Activated CD8-positive, alpha-beta memory T cell treated with anti-CD3 and anti-CD28 coated beads for 4 hours (primary cell): ENCODE measurements around the gene EEF2.
A peak's percentile ranks its signal among the peaks of the same experiment; 100 is the strongest.
"Not testable (repeated sequence)": the region's sequence is repeated elsewhere in the genome, so short reads cannot be mapped to it uniquely, and the experiment has no call there.

Experiments used
- DNase-seq, 2 donors: peaks; one replicate each; pipeline ENCODE4 v3.0.0-alpha.2; 2020; ENCODE audit warnings: low read depth in 2 of 2

Gene EEF2

GRCh38 chr19:4014541-4015491 is 29.6 kb upstream of the EEF2 start:
- DNase-seq: no peak

GRCh38 chr19:4013886-4014540 is 28.8 kb upstream of the EEF2 start:
- DNase-seq: no peak

- DNase-seq: no peak
Measured at GRCh38 chr19:4012975-4013634, 27.8 kb upstream of the EEF2 start.

- DNase-seq: no peak
Measured at GRCh38 chr19:4012092-4012974, 27.1 kb upstream of the EEF2 start.

GRCh38 chr19:4011430-4011829 is 26.2 kb upstream of the EEF2 start:
- not testable (repeated sequence) for DNase-seq

- DNase-seq: no peak
Measured at GRCh38 chr19:4010808-4011110, 25.5 kb upstream of the EEF2 start.

- DNase-seq: no peak
Measured at GRCh38 chr19:4009990-4010807, 24.9 kb upstream of the EEF2 start.

GRCh38 chr19:4007836-4008539 is 22.7 kb upstream of the EEF2 start:
- no peak for DNase-seq

GRCh38 chr19:4007021-4007835 is 22.0 kb upstream of the EEF2 start, which contains the start of gene PIAS4:
Gene PIAS4, plus strand, starts transcription at chr19:4007736. Its CDS starts 25 bp downstream, at chr19:4007761.
- DNase-seq: peak; percentile 89 to 93

- DNase-seq: not testable (repeated sequence)
Measured at GRCh38 chr19:4005436-4005835, 20.2 kb upstream of the EEF2 start.

GRCh38 chr19:4000798-4001197 is 15.5 kb upstream of the EEF2 start:
- not testable (repeated sequence) for DNase-seq

- not testable (repeated sequence) for DNase-seq
Measured at GRCh38 chr19:3998667-3999412, 13.6 kb upstream of the EEF2 start.

GRCh38 chr19:3995607-3996006 is 10.3 kb upstream of the EEF2 start:
- no peak for DNase-seq

- DNase-seq: no peak
Measured at GRCh38 chr19:3990815-3991117, 5.5 kb upstream of the EEF2 start.

GRCh38 chr19:3987619-3988371 is 2.5 kb upstream of the EEF2 start:
- peak; percentile 67 to 79 for DNase-seq

GRCh38 chr19:3986260-3987041 is 1.2 kb upstream of the EEF2 start:
- no peak for DNase-seq

GRCh38 chr19:3985643-3986259 is 488 bp upstream of the EEF2 start:
- no peak for DNase-seq
